GM21528 (cell line): ENCODE results near the gene DUSP16.
"Not testable (repeated sequence)": the region's sequence is repeated elsewhere in the genome, so short reads cannot be mapped to it uniquely, and the experiment has no call there.

Experiments
- ATAC-seq: cut with Tn5 transposase; IDR thresholded peaks from one replicate; pipeline ENCODE4 v1.9.1; 2021; ENCODE audit warnings: mild to moderate bottlenecking, moderate library complexity; ENCODE audit not compliant: unreplicated experiment, low FRiP score

DUSP16 gene

GRCh38 chr12:12502815-12503151 lies 59.9 kb downstream of the DUSP16 start:
- no peak for ATAC-seq

- ATAC-seq: not testable (repeated sequence)
Measured at GRCh38 chr12:12502130-12502814, 60.4 kb downstream of the DUSP16 start.

GRCh38 chr12:12501121-12501520 lies 61.5 kb downstream of the DUSP16 start:
- no peak for ATAC-seq

- no peak for ATAC-seq
Measured at GRCh38 chr12:12499909-12500604, 62.6 kb downstream of the DUSP16 start.

- ATAC-seq: no peak
Measured at GRCh38 chr12:12498210-12498609, 64.5 kb downstream of the DUSP16 start.

GRCh38 chr12:12495536-12495935 lies 67.1 kb downstream of the DUSP16 start:
- no peak for ATAC-seq

GRCh38 chr12:12492547-12492946 lies 70.1 kb downstream of the DUSP16 start:
- no peak for ATAC-seq

GRCh38 chr12:12491606-12492005 lies 71.1 kb downstream of the DUSP16 start:
- ATAC-seq: no peak

GRCh38 chr12:12488823-12489550 lies 73.7 kb downstream of the DUSP16 start:
- no peak for ATAC-seq

GRCh38 chr12:12488296-12488695 lies 74.4 kb downstream of the DUSP16 start:
- no peak for ATAC-seq

- no peak for ATAC-seq
Measured at GRCh38 chr12:12487490-12487889, 75.2 kb downstream of the DUSP16 start.

- ATAC-seq: peak; percentile 64
Measured at GRCh38 chr12:12486661-12487240, 75.9 kb downstream of the DUSP16 start.

- no peak for ATAC-seq
Measured at GRCh38 chr12:12483438-12483837, 79.2 kb downstream of the DUSP16 start.

GRCh38 chr12:12482959-12483358 lies 79.7 kb downstream of the DUSP16 start:
- ATAC-seq: no peak

GRCh38 chr12:12482150-12482761 lies 80.4 kb downstream of the DUSP16 start:
- ATAC-seq: no peak

- no peak for ATAC-seq
Measured at GRCh38 chr12:12481631-12482030, 81.0 kb downstream of the DUSP16 start.

- no peak for ATAC-seq
Measured at GRCh38 chr12:12480074-12480473, 82.6 kb downstream of the DUSP16 start.

- no peak for ATAC-seq
Measured at GRCh38 chr12:12477532-12477890, 85.2 kb downstream of the DUSP16 start.

GRCh38 chr12:12476857-12477531 lies 85.7 kb downstream of the DUSP16 start:
- ATAC-seq: no peak
